Heart left ventricle (tissue), 16 donors: ENCODE measurements around the gene ACSF3. TPM values are rescaled to one million over a fixed set of nuclear protein-coding genes. Genes with fewer than 3 reads are reported as not detected.

Source experiments
- ATAC-seq, 4 donors: fragments of 200-7000 bp; cut with Tn5 transposase; one replicate each; pipeline ENCODE4 v1.9.1; 2020 to 2022; ENCODE audit warnings: moderate library complexity in 4 of 4, mild to moderate bottlenecking in 3 of 4, moderate number of reproducible peaks in 1 of 4
- DNase-seq, 5 donors: peaks; one replicate each; pipeline ENCODE4 v3.0.0-alpha.2; 2020
- H3K27ac ChIP-seq, 12 donors: fragments of 200-600 bp; sonication (generic) in 4 of 12; one replicate each; pipeline versions ENCODE4 v1.5.0 to v1.8.0; 2016 to 2022; ENCODE audit warnings: mild to moderate bottlenecking in 2 of 12
- H3K27me3 ChIP-seq, 9 donors: fragments of 200-600 bp; sonication (generic) in 2 of 9; one replicate each; pipeline versions ENCODE4 v1.5.1 to v1.8.0; 2016 to 2022; ENCODE audit warnings: mild to moderate bottlenecking in 3 of 9
- H3K36me3 ChIP-seq, 9 donors: fragments of 200-600 bp; sonication (generic) in 2 of 9; one replicate each; pipeline versions ENCODE4 v1.5.0 to v1.8.0; 2018 to 2022; ENCODE audit warnings: mild to moderate bottlenecking in 2 of 9
- H3K4me1 ChIP-seq, 12 donors: fragments of 200-600 bp; sonication (generic) in 4 of 12; one replicate each; pipeline versions ENCODE4 v1.5.0 to v1.8.0; 2016 to 2022; ENCODE audit warnings: mild to moderate bottlenecking in 3 of 12
- H3K4me3 ChIP-seq, 12 donors: fragments of 200-600 bp; sonication (generic) in 4 of 12; one replicate each; pipeline versions ENCODE4 v1.5.0 to v1.8.0; 2017 to 2022; ENCODE audit warnings: mild to moderate bottlenecking in 9 of 12, moderate library complexity in 4 of 12
- H3K9me3 ChIP-seq, 12 donors: fragments of 200-600 bp; sonication (generic) in 4 of 12; one replicate each; pipeline versions ENCODE4 v1.5.0 to v1.8.0; 2016 to 2022; ENCODE audit warnings: mild to moderate bottlenecking in 1 of 12
- CTCF ChIP-seq, 12 donors: fragments of 200-600 bp; sonication (generic) in 4 of 12; IDR thresholded peaks; one replicate each; pipeline versions ENCODE4 v1.5.0 to v1.8.0; 2018 to 2022; ENCODE audit warnings: antibody characterized with exemption in 12 of 12, mild to moderate bottlenecking in 5 of 12
- POLR2A ChIP-seq, 2 donors: fragments of 450-650 bp; IDR thresholded peaks; one replicate each; pipeline ENCODE4 v1.6.1; 2017; ENCODE audit warnings: antibody characterized with exemption in 2 of 2, mild to moderate bottlenecking in 2 of 2, moderate library complexity in 2 of 2
- WGBS, 4 donors: extraction: QIAGEN DNeasy Blood & Tissue Kit in 2 of 4; methylation state at CpG; one replicate each; pipeline versions ENCODE4 v1.1.5 to v1.1.7; 2013 to 2018; 5-methylcytosine and 5-hydroxymethylcytosine counted together
- intact Hi-C, 10 donors: fragments of 100-400 bp; cut with DNase I; formaldehyde crosslinking; loops; one replicate each; pipeline versions ENCODE4 v1.11.1 to v1.14.2; 2022
- polyA plus RNA-seq, 2 donors: library from polyadenylated mRNA; stranded (reverse); fragments of 200-250 nt; gene quantifications; one replicate each; pipeline ENCODE4 v1.2.3, GENCODE V29; 2013
- total RNA-seq, 9 donors: library from RNA; depleted of rRNA in 2 of 9; stranded (reverse); fragments of >200 nt in 2 of 9; fragmentation: NEBNext Ultra II Directional in 3 of 9; extraction: Animal tissue kit (Norgen Biotek cat#: 25700) in 3 of 9; gene quantifications; one replicate each; pipeline versions ENCODE4 v1.1.0 to v1.2.4, GENCODE V29; 2016 to 2023
- donor health status: ischemic (EF 13 %, LVEDD 7.1; RV severe dilation, severe dysfunction).
- donor health status: healthy with polysubstance abuse.
- donor health status: DM: no; HTN: yes; CAD: no.
- donor health status: DM: no; HTN: no; CAD: no.
- donor health status: ischemic (EF 25% LVEDD 6.9; RV normal size, moderate dysfunction).
- donor health status: ischemic (EF 25% LVEDD 5.7; RV mildly dilated, moderate dysfunction).
- donor health status: healthy.
- donor health status: DM: yes; HTN: yes; CAD: no.
- donor health status: ischemic (EF 35%, LVEDD 5.7; RV mildly dilated, moderate dysfunction).
- donor health status: nonischemic (EF 11% LVEDD 7.7; RV severe dilation, severe dysfunction).
- donor health status: DM: yes; HTN: yes; CAD: no.
- donor health status: PGD.
- donor health status: ischemic (EF 29% LVEDD 5.4; RV normal size, mild dysfunction).
- donor health status: nonischemic (EF 23%, LVEDD 6.1; RV moderate dilation, normal function).

ACSF3 gene
- total and polyA plus RNA-seq, 11 donors: 10.3 to 26.3 (median 19.3) TPM

- TF ChIP-seq POLR2A (IDR thresholded peaks at IDR 0.05) (no peak), CTCF (IDR thresholded peaks at IDR 0.05) (no peak)
- peaks cover 0 to 18% (median 0%) of the 10 kb centered on the region in 12 donors for H3K9me3 ChIP-seq
- H3K4me1 ChIP-seq: no peaks in the 10 kb centered on the region
- intact Hi-C loops: no loop called here
- WGBS, 4 donors: 94 to 96% (median 95%) methylated on average over 7 to 17 of the region's 17 CpGs
- H3K4me3 ChIP-seq: no peak overlapping the region
- peak in 2 of 5 donors; percentile 15 to 45 for DNase-seq
- H3K36me3 ChIP-seq: peaks cover 0 to 53% (median 40%) of the 10 kb centered on the region in 9 donors
- no peak for ATAC-seq
- no peaks in the 10 kb centered on the region for H3K27me3 ChIP-seq
- no peak overlapping the region for H3K27ac ChIP-seq
These were observed 38.1 kb downstream of the ACSF3 start for GRCh38 chr16:89131783-89132182.

GRCh38 chr16:89132194-89133005 is 38.7 kb downstream of the ACSF3 start:
- intact Hi-C loops: no loop called here
- Histone ChIP-seq H3K4me3 (no peak overlapping the region), H3K4me1 (no peaks in the 10 kb centered on the region), H3K9me3 (peaks cover 0 to 18% (median 0%) of the 10 kb centered on the region in 12 donors), H3K36me3 (peaks cover 0 to 57% (median 40%) of the 10 kb centered on the region in 9 donors), H3K27me3 (no peaks in the 10 kb centered on the region), H3K27ac (no peak overlapping the region)
- no peak for TF ChIP-seq POLR2A (IDR thresholded peaks at IDR 0.05)
- TF ChIP-seq CTCF (IDR thresholded peaks at IDR 0.05): no peak
- WGBS, 4 donors: 92 to 97% (median 96%) methylated on average over 16 to 22 of the region's 22 CpGs
- ATAC-seq (peak in 1 of 4 donors; percentile 14), DNase-seq (peak in 2 of 5 donors; percentile 14 to 41)

GRCh38 chr16:89133457-89134127 is 39.9 kb downstream of the ACSF3 start:
- TF ChIP-seq POLR2A (IDR thresholded peaks at IDR 0.05): no peak
- no peak for TF ChIP-seq CTCF (IDR thresholded peaks at IDR 0.05)
- DNase-seq (peak in 1 of 5 donors; percentile 30), ATAC-seq (peak in 1 of 4 donors; percentile 38)
- no peak overlapping the region for H3K27ac ChIP-seq
- H3K27me3 ChIP-seq: no peaks in the 10 kb centered on the region
- H3K4me1 ChIP-seq: no peaks in the 10 kb centered on the region
- H3K4me3 ChIP-seq: no peak overlapping the region
- peaks cover 0 to 18% (median 0%) of the 10 kb centered on the region in 12 donors for H3K9me3 ChIP-seq
- peaks cover 0 to 57% (median 40%) of the 10 kb centered on the region in 9 donors for H3K36me3 ChIP-seq
- WGBS, 4 donors: 97% methylated on average over 16 to 25 of the region's 25 CpGs
- intact Hi-C loops: no loop called here

GRCh38 chr16:89134269-89134668 is 40.6 kb downstream of the ACSF3 start:
- Histone ChIP-seq H3K27me3 (no peaks in the 10 kb centered on the region), H3K4me1 (no peaks in the 10 kb centered on the region), H3K9me3 (peaks cover 0 to 15% (median 0%) of the 10 kb centered on the region in 12 donors), H3K36me3 (peaks cover 0 to 60% (median 40%) of the 10 kb centered on the region in 9 donors), H3K4me3 (no peak overlapping the region), H3K27ac (no peak overlapping the region)
- no peak for TF ChIP-seq POLR2A (IDR thresholded peaks at IDR 0.05)
- no peak for TF ChIP-seq CTCF (IDR thresholded peaks at IDR 0.05)
- no peak for ATAC-seq
- peak in 2 of 5 donors; percentile 16 to 23 for DNase-seq
- 94 to 96% (median 96%) methylated on average over 20 of the region's 20 CpGs for WGBS, 4 donors
- intact Hi-C loops: no loop called here
